CD4-positive, alpha-beta memory T cell (primary cell): ENCODE measurements around the gene DDX54. TPM values are rescaled to one million over a fixed set of nuclear protein-coding genes. Genes with fewer than 3 reads are reported as not detected.

Experiments
- CTCF ChIA-PET: fragments of 350-600 bp; sonication (Branson Sonifier 250); formaldehyde crosslinking; loops from one replicate; lab custom pipeline; 2021; ENCODE audit warnings: inconsistent platforms; ENCODE audit not compliant: partially characterized antibody; lab: Charles Lee
- POLR2A ChIA-PET: fragments of 350-600 bp; sonication (Branson Sonifier 250); formaldehyde crosslinking; loops from one replicate; lab custom pipeline; 2021; ENCODE audit not compliant: partially characterized antibody; lab: Charles Lee
- DNase-seq, 5 donors: peaks; one replicate each; pipeline versions ENCODE4 v3.0.0 to v3.0.0-alpha.2; 2020 to 2022; ENCODE audit warnings: mixed read lengths in 1 of 5
- H3K27ac ChIP-seq: one replicate; pipeline ENCODE4 v1.7.0; 2013; ENCODE audit warnings: low read depth, low read length
- H3K27me3 ChIP-seq: 2 replicates; pipeline ENCODE4 v1.7.0; 2013; ENCODE audit warnings: mild to moderate bottlenecking, low read length, moderate library complexity; ENCODE audit not compliant: insufficient read depth
- H3K36me3 ChIP-seq: 2 replicates; pipeline ENCODE4 v1.7.0; 2013; ENCODE audit warnings: mild to moderate bottlenecking, low read length, moderate library complexity; ENCODE audit not compliant: insufficient read depth
- H3K4me1 ChIP-seq: 2 replicates; pipeline ENCODE4 v1.7.0; 2013; ENCODE audit warnings: mild to moderate bottlenecking, low read length, moderate library complexity; ENCODE audit not compliant: insufficient read depth
- H3K4me3 ChIP-seq, 2 donors: one replicate each; pipeline ENCODE4 v1.7.0; 2013; ENCODE audit warnings: low read length in 2 of 2, mild to moderate bottlenecking in 1 of 2
- H3K9me3 ChIP-seq, 2 donors: one replicate each; pipeline ENCODE4 v1.7.0; 2013; ENCODE audit warnings: low read length in 2 of 2, control low read depth in 1 of 2; ENCODE audit not compliant: control insufficient read depth in 1 of 2
- H3K27ac Mint-ChIP-seq, 7 donors: one replicate each; pipeline ENCODE4 v1.8.0; 2020 to 2021; ENCODE audit warnings: mixed read lengths in 7 of 7, mild to moderate bottlenecking in 6 of 7, inconsistent platforms in 3 of 7, moderate library complexity in 3 of 7
- H3K27me3 Mint-ChIP-seq, 2 donors: one replicate each; pipeline ENCODE4 v1.8.0; 2020 to 2021; ENCODE audit warnings: mixed read lengths in 2 of 2
- H3K36me3 Mint-ChIP-seq, 2 donors: one replicate each; pipeline ENCODE4 v1.8.0; 2020 to 2021; ENCODE audit warnings: mixed read lengths in 2 of 2, inconsistent platforms in 1 of 2, mild to moderate bottlenecking in 1 of 2
- H3K4me1 Mint-ChIP-seq, 4 donors: one replicate each; pipeline ENCODE4 v1.8.0; 2020 to 2021; ENCODE audit warnings: mixed read lengths in 4 of 4, mild to moderate bottlenecking in 1 of 4
- H3K4me3 Mint-ChIP-seq, 8 donors: one replicate each; pipeline ENCODE4 v1.8.0; 2020 to 2021; ENCODE audit warnings: mixed read lengths in 8 of 8, mild to moderate bottlenecking in 7 of 8, moderate library complexity in 6 of 8, inconsistent platforms in 3 of 8
- H3K9me3 Mint-ChIP-seq, 8 donors: one replicate each; pipeline ENCODE4 v1.8.0; 2020 to 2021; ENCODE audit warnings: mixed read lengths in 8 of 8, mild to moderate bottlenecking in 5 of 8, inconsistent platforms in 3 of 8, moderate library complexity in 1 of 8
- intact Hi-C: fragments of 100-400 bp; cut with micrococcal nuclease; formaldehyde crosslinking; loops from one replicate; pipeline ENCODE4 v1.15.1; 2023
- polyA plus RNA-seq, 2 donors: library from polyadenylated mRNA; unstranded; fragments of 300-500 nt; fragmentation: Illumina TruSeq; gene quantifications; one replicate each; pipeline ENCODE4 v1.2.3, GENCODE V29; 2021
- total RNA-seq, 2 experiments: library from RNA; stranded (reverse); gene quantifications; one replicate each; pipeline ENCODE4 v1.2.3, GENCODE V29; 2021

DDX54 gene
- total and polyA plus RNA-seq, 4 experiments from 2014 or later, result 9.9 to 69.4 (median 52.3) TPM

- H3K9me3 ChIP-seq, result no peaks in the 10 kb centered on the region
Observed at GRCh38 chr12:113158439-113159203, 26.7 kb downstream of the DDX54 start.

GRCh38 chr12:113157218-113157859 is 27.9 kb downstream of the DDX54 start:
- Mint-ChIP-seq H3K4me3 (peak overlapping the region in 1 of 8 donors; percentile 10), H3K27ac (peak overlapping the region in 2 of 7 donors; percentile 21 to 62), H3K4me1 (peaks cover 4 to 29% (median 10%) of the 10 kb centered on the region in 4 donors), H3K36me3 (peaks cover 28 to 48% of the 10 kb centered on the region in 2 donors), H3K27me3 (peaks cover 0 to 3% of the 10 kb centered on the region in 2 donors), H3K9me3 (no peaks in the 10 kb centered on the region)
- no peaks in the 10 kb centered on the region for H3K27me3 ChIP-seq
- POLR2A ChIA-PET, result no interaction called here
- no peak for DNase-seq
- intact Hi-C loops, result no loop called here
- H3K9me3 ChIP-seq, result no peaks in the 10 kb centered on the region
- peaks cover 30% of the 10 kb centered on the region for H3K36me3 ChIP-seq
- H3K4me1 ChIP-seq, result peaks cover 19% of the 10 kb centered on the region
- CTCF ChIA-PET, result interaction anchor here (1.0 to 1.4 kb wide), 4 partner anchors 17 to 164 kb away, joined by 3 to 5 read pairs (median 4); no protein-coding TSS in a partner anchor
- H3K27ac ChIP-seq, result no peak overlapping the region
- H3K4me3 ChIP-seq, result no peak overlapping the region

More at GRCh38 chr12:113158439-113159203, 26.7 kb downstream of the DDX54 start:
- CTCF ChIA-PET, result interaction anchor here (1.0 to 1.4 kb wide), 3 partner anchors 8 to 110 kb away, joined by 3 to 5 read pairs (median 4); no protein-coding TSS in a partner anchor
- peaks cover 30 to 55% of the 10 kb centered on the region in 2 donors for H3K36me3 Mint-ChIP-seq
- Histone ChIP-seq H3K36me3 (peaks cover 43% of the 10 kb centered on the region), H3K27ac (no peak overlapping the region), H3K27me3 (no peaks in the 10 kb centered on the region), H3K4me1 (peaks cover 11% of the 10 kb centered on the region), H3K4me3 (no peak overlapping the region)
- H3K27ac Mint-ChIP-seq, result peak overlapping the region in 1 of 7 donors; percentile 54
- peaks cover 0 to 2% of the 10 kb centered on the region in 2 donors for H3K27me3 Mint-ChIP-seq
- H3K9me3 Mint-ChIP-seq, result no peaks in the 10 kb centered on the region
- H3K4me1 Mint-ChIP-seq, result peaks cover 3 to 19% (median 5%) of the 10 kb centered on the region in 4 donors
- H3K4me3 Mint-ChIP-seq, result no peak overlapping the region
- DNase-seq, result no peak
- POLR2A ChIA-PET, result no interaction called here
- intact Hi-C loops, result no loop called here

- H3K27ac Mint-ChIP-seq, result peak overlapping the region in 1 of 7 donors; percentile 35
- H3K4me1 Mint-ChIP-seq, result peaks cover 9 to 29% (median 13%) of the 10 kb centered on the region in 4 donors
- H3K9me3 ChIP-seq, result no peaks in the 10 kb centered on the region
- ChIA-PET CTCF (interaction anchor here (2.1 kb wide), 1 partner anchor 18 kb away, joined by 5 read pairs; no protein-coding TSS in a partner anchor), POLR2A (no interaction called here)
- H3K27me3 ChIP-seq, result peaks cover 6% of the 10 kb centered on the region
- peaks cover 20% of the 10 kb centered on the region for H3K4me1 ChIP-seq
- no peak overlapping the region for H3K4me3 ChIP-seq
- H3K4me3 Mint-ChIP-seq, result peak overlapping the region in 3 of 8 donors; percentile 17 to 40 (median 29)
- no peak overlapping the region for H3K27ac ChIP-seq
- peaks cover 0 to 7% of the 10 kb centered on the region in 2 donors for H3K27me3 Mint-ChIP-seq
- H3K36me3 ChIP-seq, result peaks cover 24% of the 10 kb centered on the region
- H3K36me3 Mint-ChIP-seq, result peaks cover 21 to 37% of the 10 kb centered on the region in 2 donors
- intact Hi-C loops, result no loop called here
- no peak for DNase-seq
- no peaks in the 10 kb centered on the region for H3K9me3 Mint-ChIP-seq
Observed at GRCh38 chr12:113155646-113156045, 29.6 kb downstream of the DDX54 start.

GRCh38 chr12:113155060-113155459 is 30.2 kb downstream of the DDX54 start:
- CTCF ChIA-PET, result interaction anchor here (2.1 kb wide), 1 partner anchor 19 kb away, joined by 5 read pairs; no protein-coding TSS in a partner anchor
- Mint-ChIP-seq H3K36me3 (peaks cover 15 to 31% of the 10 kb centered on the region in 2 donors), H3K27ac (no peak overlapping the region), H3K27me3 (peaks cover 0 to 7% of the 10 kb centered on the region in 2 donors), H3K4me3 (peak overlapping the region in 3 of 8 donors; percentile 40 to 71 (median 58)), H3K4me1 (peaks cover 9 to 29% (median 13%) of the 10 kb centered on the region in 4 donors), H3K9me3 (no peaks in the 10 kb centered on the region)
- peaks cover 6% of the 10 kb centered on the region for H3K27me3 ChIP-seq
- no peak for DNase-seq
- no peak overlapping the region for H3K27ac ChIP-seq
- H3K4me1 ChIP-seq, result peaks cover 20% of the 10 kb centered on the region
- no peaks in the 10 kb centered on the region for H3K9me3 ChIP-seq
- H3K36me3 ChIP-seq, result peaks cover 19% of the 10 kb centered on the region
- POLR2A ChIA-PET, result interaction anchor here (1.0 kb wide), 1 partner anchor 20 kb away, joined by 3 read pairs; no protein-coding TSS in a partner anchor
- H3K4me3 ChIP-seq, result no peak overlapping the region
- intact Hi-C loops, result no loop called here

GRCh38 chr12:113154351-113154973 is 30.8 kb downstream of the DDX54 start:
- intact Hi-C loops, result loop anchor here (5.0 kb wide), 1 partner anchor 52 kb away; no protein-coding TSS in a partner anchor
- Mint-ChIP-seq H3K27ac (peak overlapping the region in 2 of 7 donors; percentile 59 to 85), H3K36me3 (peaks cover 10 to 25% of the 10 kb centered on the region in 2 donors), H3K4me3 (peak overlapping the region; percentile 18 to 86 (median 69)), H3K9me3 (no peaks in the 10 kb centered on the region), H3K27me3 (peaks cover 0 to 9% of the 10 kb centered on the region in 2 donors), H3K4me1 (peaks cover 10 to 29% (median 14%) of the 10 kb centered on the region in 4 donors)
- H3K4me3 ChIP-seq, result peak overlapping the region in 1 of 2 donors; percentile 18
- ChIA-PET CTCF (interaction anchor here (1.4 to 2.4 kb wide), 7 partner anchors 16 to 254 kb away, joined by 4 to 24 read pairs (median 6); partner anchors contain the start of gene RASAL1), POLR2A (interaction anchor here (1.0 to 1.4 kb wide), 2 partner anchors 21 to 30 kb away, joined by 3 to 4 read pairs; no protein-coding TSS in a partner anchor)
- peak in 2 of 5 donors; percentile 17 to 23 for DNase-seq
- peaks cover 13% of the 10 kb centered on the region for H3K36me3 ChIP-seq
- no peak overlapping the region for H3K27ac ChIP-seq
- peaks cover 6% of the 10 kb centered on the region for H3K27me3 ChIP-seq
- peaks cover 20% of the 10 kb centered on the region for H3K4me1 ChIP-seq
- H3K9me3 ChIP-seq, result no peaks in the 10 kb centered on the region
